CD4-positive, alpha-beta T cell treated with Interleukin-1 beta for 1 hour (primary cell): ENCODE measurements around the gene DPP6.

Experiments used
- DNase-seq, 2 donors: peaks; one replicate each; pipeline ENCODE4 v3.0.0-alpha.2; 2020 to 2022

Gene DPP6

GRCh38 chr7:154241988-154242387 lies 189.8 kb downstream of the DPP6 start:
- no peak for DNase-seq

- no peak for DNase-seq
Observed at GRCh38 chr7:154242709-154243108, 190.5 kb downstream of the DPP6 start.

- no peak for DNase-seq
Observed at GRCh38 chr7:154252046-154252445, 199.8 kb downstream of the DPP6 start.

- no peak for DNase-seq
Observed at GRCh38 chr7:154253810-154254209, 201.6 kb downstream of the DPP6 start.

GRCh38 chr7:154255324-154255723 lies 203.1 kb downstream of the DPP6 start:
- no peak for DNase-seq

GRCh38 chr7:154256150-154256549 lies 204.0 kb downstream of the DPP6 start:
- DNase-seq: no peak

- no peak for DNase-seq
Observed at GRCh38 chr7:154259396-154259795, 207.2 kb downstream of the DPP6 start.

GRCh38 chr7:154287356-154287755 lies 235.2 kb downstream of the DPP6 start:
- DNase-seq: no peak

GRCh38 chr7:154289119-154289518 lies 236.9 kb downstream of the DPP6 start:
- DNase-seq: no peak

- DNase-seq: no peak
Observed at GRCh38 chr7:154296443-154296842, 244.2 kb downstream of the DPP6 start.

- DNase-seq: no peak
Observed at GRCh38 chr7:154299736-154300135, 247.5 kb downstream of the DPP6 start.

GRCh38 chr7:154302380-154302779 lies 250.2 kb downstream of the DPP6 start:
- DNase-seq: no peak

- no peak for DNase-seq
Observed at GRCh38 chr7:154304231-154304630, 252.0 kb downstream of the DPP6 start.

- DNase-seq: no peak
Observed at GRCh38 chr7:154304740-154305700, 252.8 kb downstream of the DPP6 start.

- no peak for DNase-seq
Observed at GRCh38 chr7:154306036-154306435, 253.8 kb downstream of the DPP6 start.

- DNase-seq: no peak
Observed at GRCh38 chr7:154308928-154309327, 256.7 kb downstream of the DPP6 start.

- no peak for DNase-seq
Observed at GRCh38 chr7:154310114-154310513, 257.9 kb downstream of the DPP6 start.

- no peak for DNase-seq
Observed at GRCh38 chr7:154324196-154324595, 272.0 kb downstream of the DPP6 start.

GRCh38 chr7:154326421-154326820 lies 274.2 kb downstream of the DPP6 start:
- DNase-seq: no peak

GRCh38 chr7:154330318-154330717 lies 278.1 kb downstream of the DPP6 start:
- no peak for DNase-seq

- DNase-seq: no peak
Observed at GRCh38 chr7:154332811-154333580, 280.8 kb downstream of the DPP6 start.

GRCh38 chr7:154336295-154336694 lies 284.1 kb downstream of the DPP6 start:
- no peak for DNase-seq

GRCh38 chr7:154338701-154339506 lies 286.7 kb downstream of the DPP6 start:
- DNase-seq: no peak
